Type B pancreatic cell (in vitro differentiated cells): ENCODE data around the gene FCHO2. TPM values are rescaled to one million over a fixed set of nuclear protein-coding genes. Genes with fewer than 3 reads are reported as not detected.

Source experiments
- DNase-seq: peaks from one replicate; pipeline ENCODE4 v3.0.0; 2021; ENCODE audit warnings: mixed read lengths; ENCODE audit not compliant: unreplicated experiment; ENCODE audit errors: extremely low spot score
- H3K27ac Mint-ChIP-seq: 2 replicates; pipeline ENCODE4 v1.8.0; 2021; ENCODE audit warnings: mild to moderate bottlenecking, mixed read lengths
- H3K27me3 Mint-ChIP-seq: 2 replicates; pipeline ENCODE4 v1.8.0; 2021; ENCODE audit warnings: mixed read lengths
- H3K36me3 Mint-ChIP-seq: 2 replicates; pipeline ENCODE4 v1.8.0; 2021; ENCODE audit warnings: mixed read lengths
- H3K4me1 Mint-ChIP-seq: one replicate; pipeline ENCODE4 v1.8.0; 2021; ENCODE audit warnings: mixed read lengths; ENCODE audit not compliant: unreplicated experiment
- H3K4me3 Mint-ChIP-seq: 2 replicates; pipeline ENCODE4 v1.8.0; 2021; ENCODE audit warnings: mild to moderate bottlenecking, mixed read lengths
- H3K9me3 Mint-ChIP-seq: 2 replicates; pipeline ENCODE4 v1.8.0; 2021; ENCODE audit warnings: mixed read lengths
- total RNA-seq: library from RNA; stranded (reverse); gene quantifications from 2 replicates; pipeline ENCODE4 v1.2.1, GENCODE V29; 2021; ENCODE audit warnings: low replicate concordance
- TF ChIP-seq, protein P1 (sequence below): fragments of 200-600 bp; sonication (generic); conservative IDR thresholded peaks from 2 replicates; pipeline ENCODE4 v1.5.0; 2021; ENCODE audit warnings: antibody characterized with exemption, mild to moderate bottlenecking

Gene FCHO2
- total RNA-seq, 1 donor from 2014 or later = 22.8 TPM

DNA sequence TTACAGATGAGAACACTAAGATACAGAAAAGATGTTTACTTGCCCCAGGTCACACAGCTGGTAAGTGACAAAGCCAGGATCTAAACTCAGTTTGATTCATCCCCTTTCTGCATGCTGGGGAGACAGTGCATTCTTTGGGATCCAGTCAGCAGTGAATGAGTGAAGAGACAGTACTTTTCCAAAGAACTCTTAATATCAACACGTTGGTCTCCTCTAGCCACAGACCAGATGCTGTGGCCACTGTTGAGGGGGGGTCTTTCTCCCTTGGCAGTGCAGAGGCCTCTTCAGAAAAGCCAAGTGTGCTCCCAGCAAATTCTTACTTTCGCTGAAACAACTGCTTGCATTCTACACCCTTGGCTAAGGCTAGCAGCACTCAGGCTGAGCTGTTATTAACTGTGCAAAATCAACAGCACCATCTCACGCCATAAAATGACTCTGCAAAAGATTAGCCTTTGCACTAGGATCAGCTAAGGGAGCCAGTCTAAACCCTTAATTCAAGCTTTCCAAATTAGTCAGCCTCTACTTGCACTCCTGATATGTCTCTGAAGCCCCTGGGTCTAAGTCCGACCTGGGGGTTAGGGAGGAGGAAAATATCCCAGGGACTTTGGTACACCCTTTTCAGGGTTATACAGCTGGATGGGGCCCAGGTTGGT, 159.7 kb downstream of the FCHO2 start:
- H3K27me3 Mint-ChIP-seq = peaks cover 60% of the 10 kb centered on the region
- DNase-seq = no peak
- no peaks in the 10 kb centered on the region for H3K36me3 Mint-ChIP-seq
- peaks cover 10% of the 10 kb centered on the region for H3K4me1 Mint-ChIP-seq
- H3K4me3 Mint-ChIP-seq = no peak overlapping the region
- TF ChIP-seq, protein P1, sequence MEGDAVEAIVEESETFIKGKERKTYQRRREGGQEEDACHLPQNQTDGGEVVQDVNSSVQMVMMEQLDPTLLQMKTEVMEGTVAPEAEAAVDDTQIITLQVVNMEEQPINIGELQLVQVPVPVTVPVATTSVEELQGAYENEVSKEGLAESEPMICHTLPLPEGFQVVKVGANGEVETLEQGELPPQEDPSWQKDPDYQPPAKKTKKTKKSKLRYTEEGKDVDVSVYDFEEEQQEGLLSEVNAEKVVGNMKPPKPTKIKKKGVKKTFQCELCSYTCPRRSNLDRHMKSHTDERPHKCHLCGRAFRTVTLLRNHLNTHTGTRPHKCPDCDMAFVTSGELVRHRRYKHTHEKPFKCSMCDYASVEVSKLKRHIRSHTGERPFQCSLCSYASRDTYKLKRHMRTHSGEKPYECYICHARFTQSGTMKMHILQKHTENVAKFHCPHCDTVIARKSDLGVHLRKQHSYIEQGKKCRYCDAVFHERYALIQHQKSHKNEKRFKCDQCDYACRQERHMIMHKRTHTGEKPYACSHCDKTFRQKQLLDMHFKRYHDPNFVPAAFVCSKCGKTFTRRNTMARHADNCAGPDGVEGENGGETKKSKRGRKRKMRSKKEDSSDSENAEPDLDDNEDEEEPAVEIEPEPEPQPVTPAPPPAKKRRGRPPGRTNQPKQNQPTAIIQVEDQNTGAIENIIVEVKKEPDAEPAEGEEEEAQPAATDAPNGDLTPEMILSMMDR = no peak
- H3K9me3 Mint-ChIP-seq = no peaks in the 10 kb centered on the region
- H3K27ac Mint-ChIP-seq = no peak overlapping the region

GRCh38 chr5:73116506-73116905, 160.7 kb downstream of the FCHO2 start:
- peaks cover 15% of the 10 kb centered on the region for H3K4me1 Mint-ChIP-seq
- no peaks in the 10 kb centered on the region for H3K9me3 Mint-ChIP-seq
- H3K36me3 Mint-ChIP-seq = no peaks in the 10 kb centered on the region
- TF ChIP-seq, protein P1 = no peak
- H3K27me3 Mint-ChIP-seq = peaks cover 69% of the 10 kb centered on the region
- no peak for DNase-seq
- H3K4me3 Mint-ChIP-seq = no peak overlapping the region
- no peak overlapping the region for H3K27ac Mint-ChIP-seq

- Mint-ChIP-seq H3K4me1 (peaks cover 15% of the 10 kb centered on the region), H3K36me3 (no peaks in the 10 kb centered on the region), H3K4me3 (no peak overlapping the region), H3K27me3 (peaks cover 76% of the 10 kb centered on the region), H3K27ac (no peak overlapping the region), H3K9me3 (no peaks in the 10 kb centered on the region)
- TF ChIP-seq, protein P1 = no peak
- DNase-seq = no peak
Measured at GRCh38 chr5:73117088-73117740, 161.4 kb downstream of the FCHO2 start.

DNA sequence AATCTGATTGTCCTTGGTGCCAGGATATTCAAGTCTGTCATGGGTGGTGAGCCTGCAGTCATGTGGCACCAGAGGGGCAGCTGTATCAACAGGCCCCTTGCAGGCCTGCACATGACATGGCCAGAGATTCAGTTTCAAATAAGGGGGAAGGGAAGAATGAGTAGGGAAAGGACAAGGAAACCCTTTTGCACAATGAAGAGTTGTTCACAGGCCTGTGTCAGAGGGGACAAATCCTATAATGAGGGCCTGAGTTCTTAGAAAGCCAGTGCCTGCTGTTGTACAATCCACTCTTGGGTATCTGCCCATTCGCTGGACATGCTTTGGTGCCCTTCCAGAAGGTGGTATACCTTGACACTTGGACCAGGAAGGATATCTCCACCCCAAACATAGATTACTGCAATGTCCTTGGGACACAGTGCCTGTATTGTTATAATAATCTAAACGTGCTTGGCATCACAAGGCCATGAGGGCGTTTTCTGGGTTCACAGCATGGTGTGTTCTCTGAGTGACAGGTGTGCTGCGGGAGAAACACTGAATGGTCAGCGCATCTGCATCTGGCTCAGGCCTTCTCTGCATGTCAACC, 162.6 kb downstream of the FCHO2 start:
- Mint-ChIP-seq H3K27me3 (peaks cover 81% of the 10 kb centered on the region), H3K36me3 (no peaks in the 10 kb centered on the region)

GRCh38 chr5:73119451-73120157, 163.8 kb downstream of the FCHO2 start:
- Mint-ChIP-seq H3K27ac (peak overlapping the region; percentile 68), H3K27me3 (peaks cover 87% of the 10 kb centered on the region), H3K4me1 (peaks cover 15% of the 10 kb centered on the region), H3K4me3 (peak overlapping the region; percentile 85), H3K36me3 (peaks cover 4% of the 10 kb centered on the region), H3K9me3 (no peaks in the 10 kb centered on the region)
- no peak for DNase-seq
- TF ChIP-seq, protein P1 = no peak

More for the DNA sequence above, 162.6 kb downstream of the FCHO2 start:
- no peak for DNase-seq
- Mint-ChIP-seq H3K9me3 (no peaks in the 10 kb centered on the region), H3K4me1 (peaks cover 15% of the 10 kb centered on the region), H3K4me3 (peak overlapping the region; percentile 29), H3K27ac (no peak overlapping the region)
- TF ChIP-seq, protein P1 = no peak
